Stimulated activated naive CD4-positive, alpha-beta T cell (primary cell): ENCODE data around the gene SLC12A7.

Source experiments
- DNase-seq, 6 experiments: peaks; one replicate each; lab custom pipeline; 2025; lab: John Stamatoyannopoulos, UW

The SLC12A7 gene

DNA sequence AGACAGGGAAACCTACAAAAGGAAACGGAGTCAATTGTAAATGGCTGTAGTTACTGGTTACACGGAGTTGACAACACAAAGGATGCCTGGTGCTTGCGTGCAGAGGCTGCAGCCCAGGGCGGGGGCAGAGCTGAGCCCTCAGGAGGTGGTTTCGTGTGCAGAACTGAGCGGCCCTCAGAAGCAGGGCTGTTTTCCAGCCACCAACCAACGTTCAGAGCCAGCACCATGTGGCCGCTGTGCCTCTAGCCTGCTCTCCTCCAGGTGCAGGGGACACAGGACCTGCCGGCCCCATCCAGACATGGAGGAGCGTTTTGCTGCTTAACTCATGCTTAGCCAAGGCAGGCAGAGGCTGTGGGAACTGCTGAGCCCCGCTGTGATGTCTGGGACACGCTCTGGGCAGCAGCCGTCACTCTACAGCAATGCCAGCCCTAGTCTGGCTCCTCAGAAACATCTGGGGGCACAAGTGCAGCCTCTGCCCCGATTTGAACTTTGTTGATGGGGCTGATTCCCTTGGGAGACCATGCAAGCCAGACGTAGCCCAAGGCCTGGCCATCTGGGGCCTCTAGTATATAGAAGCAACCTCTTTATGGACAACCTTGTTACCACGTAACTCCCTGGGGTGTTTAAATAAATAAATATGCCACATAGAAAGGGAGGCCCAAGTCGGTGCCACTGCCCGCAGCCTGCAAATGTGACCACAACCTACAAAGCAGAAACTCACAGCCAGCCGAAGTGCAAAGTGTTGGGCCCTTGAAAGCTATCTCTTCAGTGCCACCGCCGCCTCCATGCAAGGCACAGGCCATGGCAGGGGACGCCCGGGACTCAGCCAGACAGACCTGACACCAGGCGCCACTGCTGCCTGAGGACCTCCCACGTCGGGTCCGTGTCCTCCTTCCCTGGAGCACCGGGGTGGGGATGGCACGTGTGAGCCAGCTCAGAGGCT is 61.2 kb downstream of the SLC12A7 start:
- DNase-seq: no peak

DNA sequence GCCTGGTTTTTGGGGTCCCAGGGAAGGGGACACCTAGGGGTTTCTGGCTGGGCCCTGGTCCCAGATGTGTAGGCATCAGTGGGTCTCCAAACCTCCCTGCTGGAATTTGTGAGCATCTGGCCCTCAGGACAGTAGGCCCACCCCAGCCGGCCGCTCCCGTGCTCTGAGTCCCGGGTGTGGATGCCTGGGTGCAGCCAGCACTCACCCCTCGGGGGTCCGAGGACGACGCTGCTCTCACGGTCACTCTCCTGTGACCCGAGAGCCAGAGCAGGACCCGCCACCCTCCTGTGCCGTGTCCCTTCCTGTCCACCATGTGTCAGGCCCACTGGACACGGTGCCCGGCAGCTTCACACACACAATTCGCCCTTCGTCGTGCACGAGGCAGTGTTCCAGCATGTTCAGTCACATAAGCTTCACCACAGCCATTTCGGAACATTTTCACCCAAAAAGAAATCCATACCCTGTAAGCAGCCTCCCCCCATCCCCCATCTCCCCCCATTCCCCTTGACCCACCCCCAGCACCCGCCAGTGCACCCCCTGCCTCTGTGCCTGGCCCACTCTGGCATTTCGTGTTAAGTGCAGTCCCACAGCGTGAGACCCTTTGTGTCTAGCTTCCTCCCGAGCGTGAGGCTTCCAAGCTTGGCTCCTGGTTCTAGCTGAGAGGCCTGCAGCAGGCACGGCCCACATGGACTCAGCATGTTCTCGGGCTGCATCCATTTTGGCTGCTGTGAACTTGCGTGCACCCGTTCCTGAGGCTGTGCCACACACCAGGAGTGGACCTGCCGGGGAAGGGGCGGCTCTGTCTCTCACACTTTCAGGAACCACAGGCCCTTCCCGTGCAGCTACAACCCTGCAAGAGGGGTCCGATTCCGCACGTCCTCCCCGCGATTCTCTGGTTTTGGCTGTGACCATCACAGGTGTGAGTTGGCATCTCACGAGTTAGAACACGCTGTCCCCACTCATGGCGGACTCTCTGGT is 62.7 kb downstream of the SLC12A7 start:
- no peak for DNase-seq

DNA sequence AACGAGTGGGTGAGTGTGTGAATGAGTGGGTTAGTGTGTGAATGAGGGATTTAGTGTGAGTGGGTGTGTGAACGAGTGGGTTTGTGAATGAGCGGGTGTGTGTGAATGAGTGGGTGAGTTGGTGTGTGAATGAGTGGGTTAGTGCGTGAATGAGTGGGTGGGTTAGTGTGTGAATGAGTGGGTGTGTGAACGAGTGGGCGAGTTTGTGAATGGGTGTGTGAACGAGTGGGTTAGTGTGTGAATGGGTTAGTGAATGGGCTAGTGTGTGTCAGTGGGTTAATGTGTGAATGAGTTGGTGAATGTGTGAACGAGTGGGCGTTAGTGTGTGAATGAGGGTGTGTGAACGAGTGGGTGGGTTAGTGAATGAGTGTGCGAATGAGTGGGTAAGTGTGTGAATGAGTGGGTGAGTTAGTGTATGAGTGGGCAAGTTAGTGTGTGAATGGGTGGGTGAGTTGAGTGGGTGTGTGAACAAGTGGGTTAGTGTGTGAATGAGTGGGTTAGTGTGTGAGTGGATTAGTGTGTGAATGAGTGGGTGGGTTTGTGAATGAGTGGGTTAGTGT is 63.6 kb downstream of the SLC12A7 start:
- no peak for DNase-seq

DNA sequence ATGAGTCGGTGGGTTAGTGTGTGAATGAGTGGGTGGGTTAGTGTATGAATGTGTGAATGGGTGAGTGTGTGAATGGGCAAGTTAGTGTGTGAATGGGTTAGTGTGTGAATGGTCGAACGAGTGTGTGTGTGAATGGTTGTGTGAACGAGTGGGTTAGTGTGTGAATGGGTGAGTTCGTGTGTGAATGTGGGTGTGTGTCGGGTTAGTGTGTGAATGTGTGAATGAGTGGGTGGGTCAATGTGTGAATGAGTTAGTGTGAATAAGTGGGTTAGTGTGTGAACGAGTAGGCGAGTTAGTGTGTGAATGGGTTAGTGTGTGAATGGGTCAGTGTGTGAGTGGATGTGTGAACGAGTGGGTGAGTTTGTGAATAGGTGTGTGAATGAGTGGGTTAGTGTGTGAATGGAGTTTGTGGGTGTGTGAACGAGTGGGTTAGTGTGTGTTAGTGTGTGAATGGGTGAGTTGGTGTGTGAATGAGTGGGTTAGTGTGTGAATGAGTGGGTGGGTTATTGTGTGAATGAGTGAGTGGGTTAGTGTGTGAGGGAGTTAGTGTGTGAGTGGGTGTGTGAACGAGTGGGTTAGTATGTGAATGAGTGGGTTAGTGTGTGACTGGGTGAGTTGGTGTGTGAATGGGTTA is 64.4 kb downstream of the SLC12A7 start:
- DNase-seq: no peak

DNA sequence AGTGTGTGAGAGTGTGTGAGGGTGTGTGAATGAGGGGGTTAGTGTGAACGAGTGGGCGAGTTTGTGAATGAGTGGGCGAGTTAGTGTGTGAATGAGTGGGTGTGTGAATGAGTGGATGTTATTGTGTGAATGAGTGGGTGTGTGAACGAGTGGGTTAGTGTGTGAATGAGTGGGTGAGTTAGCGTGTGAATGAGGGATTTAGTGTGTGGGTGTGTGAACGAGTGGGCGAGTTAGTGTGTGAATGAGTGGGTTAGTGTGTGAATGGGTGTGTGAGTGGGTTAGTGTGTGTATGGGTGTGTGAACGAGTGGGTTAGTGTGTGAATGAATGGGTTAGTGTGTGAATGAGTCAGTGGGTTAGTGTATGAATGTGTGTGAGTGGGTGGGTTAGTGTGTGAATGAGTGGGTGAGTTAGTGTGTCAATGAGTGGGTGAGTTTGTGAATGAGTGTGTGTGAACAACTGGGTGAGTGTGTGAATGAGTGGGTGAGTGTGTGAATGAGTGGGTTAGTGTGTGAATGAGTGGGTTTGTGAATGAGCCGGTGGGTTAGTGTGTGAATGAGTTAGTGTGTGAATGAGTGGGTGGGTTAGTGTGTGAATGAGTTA is 65.8 kb downstream of the SLC12A7 start:
- no peak for DNase-seq

DNA sequence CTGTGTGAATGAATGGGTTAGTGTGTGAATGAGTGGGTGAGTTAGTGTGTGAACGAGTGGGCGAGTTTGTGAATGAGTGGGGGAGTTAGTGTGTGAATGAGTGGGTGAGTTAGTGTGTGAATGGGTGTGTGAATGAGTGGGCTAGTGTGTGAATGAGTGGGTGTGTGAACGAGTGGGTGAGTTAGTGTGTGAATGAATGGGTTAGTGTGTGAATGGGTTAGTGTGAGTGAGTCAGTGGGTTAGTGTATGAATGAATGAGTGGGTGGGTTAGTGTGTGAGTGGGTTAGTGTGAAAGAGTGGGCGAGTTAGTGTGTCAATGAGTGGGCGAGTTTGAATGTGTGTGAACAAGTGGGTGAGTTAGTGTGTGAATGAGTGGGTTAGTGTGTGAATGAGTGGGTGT is 67.7 kb downstream of the SLC12A7 start:
- DNase-seq: no peak

DNA sequence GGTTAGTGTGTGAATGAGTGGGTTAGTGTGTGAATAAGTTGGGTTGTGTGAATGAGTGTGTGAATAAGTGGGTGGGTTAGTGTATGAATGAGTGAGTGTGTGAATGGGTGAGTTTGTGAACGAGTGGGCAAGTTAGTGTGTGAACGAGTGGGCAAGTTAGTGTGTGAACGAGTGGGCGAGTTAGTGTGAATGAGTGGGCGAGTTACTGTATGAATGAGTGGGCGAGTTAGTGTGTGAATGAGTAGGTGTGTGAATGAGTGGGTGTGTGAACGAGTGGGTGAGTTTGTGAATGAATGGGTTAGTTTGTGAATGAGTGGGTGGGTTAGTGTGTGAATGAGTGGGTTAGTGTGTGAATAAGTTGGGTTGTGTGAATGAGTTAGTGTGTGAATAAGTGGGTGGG is 68.5 kb downstream of the SLC12A7 start:
- DNase-seq: no peak

DNA sequence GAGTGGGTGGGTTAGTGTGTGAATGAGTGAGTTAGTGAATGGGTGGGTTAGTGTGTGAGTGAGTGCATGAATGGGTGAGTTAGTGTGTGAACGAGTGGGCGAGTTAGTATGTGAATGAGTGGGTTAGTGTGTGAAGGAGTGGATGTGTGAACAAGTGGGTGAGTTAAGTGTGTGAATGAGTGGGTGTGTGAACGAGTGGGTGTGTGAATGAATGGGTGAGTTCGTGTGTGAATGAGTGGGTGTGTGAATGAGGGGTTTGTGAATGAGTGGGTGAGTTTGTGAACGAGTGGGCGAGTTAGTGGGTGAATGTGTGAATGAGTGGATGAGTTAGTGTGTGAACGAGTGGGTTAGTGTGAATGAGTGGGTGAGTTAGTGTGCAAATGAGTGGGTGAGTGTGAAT is 69.2 kb downstream of the SLC12A7 start:
- DNase-seq: no peak

DNA sequence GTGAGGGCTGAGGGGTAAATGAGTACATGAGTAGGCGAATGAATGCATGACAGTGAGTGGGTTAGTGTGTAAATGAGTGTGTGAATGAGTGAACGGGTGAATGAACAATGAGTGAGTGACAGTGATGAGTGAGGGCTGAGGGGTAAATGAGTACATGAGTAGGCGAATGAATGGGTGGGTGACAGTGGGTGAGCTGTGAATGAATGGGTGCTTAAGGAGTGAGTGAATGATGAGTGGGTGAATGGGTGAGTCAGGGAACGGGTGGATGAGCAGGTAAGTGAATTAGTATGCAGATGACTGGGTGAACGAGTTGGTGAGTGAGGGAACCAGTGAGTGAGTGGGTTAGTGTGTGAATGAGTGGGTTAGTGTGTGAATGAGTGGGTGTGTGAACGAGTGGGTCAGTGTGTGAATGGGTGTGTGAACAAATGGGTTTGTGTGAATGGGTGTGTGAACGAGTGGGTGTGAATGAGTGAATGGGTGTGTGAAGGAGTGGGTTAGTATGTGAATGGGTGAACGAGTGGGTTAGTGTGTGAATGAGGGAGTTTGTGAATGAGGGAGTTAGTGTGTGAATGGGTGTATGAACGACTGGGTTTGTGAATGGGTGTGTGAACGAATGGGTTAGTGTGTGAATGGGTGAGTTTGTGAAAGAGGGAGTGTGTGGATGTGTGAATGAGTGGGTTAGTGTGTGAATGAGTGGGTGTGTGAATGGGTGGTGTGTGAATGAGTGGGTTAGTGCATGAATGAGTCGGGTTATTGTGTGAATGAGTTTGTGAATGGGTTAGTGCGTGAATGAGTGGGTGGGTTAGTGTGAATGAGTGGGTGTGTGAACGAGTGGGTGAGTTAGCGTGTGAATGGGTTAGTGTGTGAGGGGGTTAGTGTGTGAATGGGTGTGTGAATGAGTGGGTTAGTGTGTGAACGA is 70.4 kb downstream of the SLC12A7 start:
- DNase-seq: no peak

DNA sequence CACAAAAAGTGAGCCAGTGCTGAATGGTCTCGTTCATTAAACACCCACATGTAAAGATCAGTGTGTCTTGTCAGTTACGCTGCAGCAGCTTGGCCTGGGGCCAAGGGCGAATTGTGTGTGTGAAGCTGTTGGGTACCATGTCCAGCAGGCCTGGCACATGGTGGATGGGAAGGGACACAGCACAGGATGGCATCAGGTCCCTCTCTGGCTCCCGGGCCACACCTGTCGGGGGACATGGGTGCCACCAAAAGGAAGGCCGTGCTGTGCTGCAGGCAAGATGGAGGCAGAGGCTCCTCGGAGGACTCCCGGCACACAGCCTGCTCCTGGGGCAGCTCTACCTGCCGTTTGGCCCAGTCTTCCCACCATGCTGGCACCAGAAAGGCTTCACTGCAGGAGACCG is 71.3 kb downstream of the SLC12A7 start:
- DNase-seq: no peak

DNA sequence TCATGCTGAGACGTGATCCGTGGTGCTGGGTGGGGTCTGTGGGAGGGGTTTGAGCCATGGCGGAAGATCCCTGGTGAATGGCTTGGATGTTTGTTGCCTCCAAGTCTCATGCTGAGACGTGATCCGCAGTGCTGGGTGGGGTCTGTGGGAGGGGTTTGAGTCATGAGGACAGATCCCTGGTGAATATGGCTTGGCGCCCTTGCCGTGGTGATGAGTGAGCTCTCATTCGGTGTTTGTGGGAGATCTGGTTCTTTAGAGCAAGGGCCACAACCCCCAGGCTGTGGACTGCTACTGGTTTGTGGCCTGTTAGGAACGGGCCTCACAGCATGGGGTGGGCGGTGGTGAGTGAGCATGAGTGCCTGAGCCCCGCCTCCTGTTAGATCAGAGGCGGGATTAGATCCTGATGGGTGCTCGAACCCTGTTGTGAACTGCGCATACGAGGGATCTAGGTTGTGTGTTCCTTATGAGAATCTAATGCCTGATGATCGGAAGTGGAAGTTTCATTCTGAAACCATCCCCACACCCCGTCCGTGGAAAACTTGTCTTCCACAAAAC is 72.1 kb downstream of the SLC12A7 start:
- no peak for DNase-seq

DNA sequence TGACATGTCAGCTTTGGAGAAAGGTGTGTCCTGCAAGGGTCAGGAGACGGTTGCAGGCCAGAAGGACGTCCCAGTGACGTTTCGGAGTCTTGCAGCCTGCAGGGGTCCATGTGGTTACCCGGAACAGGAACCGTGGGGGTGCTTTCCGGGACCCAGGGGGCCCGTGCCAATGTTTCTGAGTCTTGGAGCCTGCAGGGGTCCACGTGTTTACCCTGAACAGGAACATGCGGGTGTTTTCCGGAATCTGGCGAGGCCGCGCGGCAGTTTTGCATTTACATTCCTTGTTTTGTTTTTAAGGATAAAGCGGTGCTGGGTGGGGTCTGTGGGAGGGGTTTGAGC is 72.7 kb downstream of the SLC12A7 start:
- DNase-seq: no peak

DNA sequence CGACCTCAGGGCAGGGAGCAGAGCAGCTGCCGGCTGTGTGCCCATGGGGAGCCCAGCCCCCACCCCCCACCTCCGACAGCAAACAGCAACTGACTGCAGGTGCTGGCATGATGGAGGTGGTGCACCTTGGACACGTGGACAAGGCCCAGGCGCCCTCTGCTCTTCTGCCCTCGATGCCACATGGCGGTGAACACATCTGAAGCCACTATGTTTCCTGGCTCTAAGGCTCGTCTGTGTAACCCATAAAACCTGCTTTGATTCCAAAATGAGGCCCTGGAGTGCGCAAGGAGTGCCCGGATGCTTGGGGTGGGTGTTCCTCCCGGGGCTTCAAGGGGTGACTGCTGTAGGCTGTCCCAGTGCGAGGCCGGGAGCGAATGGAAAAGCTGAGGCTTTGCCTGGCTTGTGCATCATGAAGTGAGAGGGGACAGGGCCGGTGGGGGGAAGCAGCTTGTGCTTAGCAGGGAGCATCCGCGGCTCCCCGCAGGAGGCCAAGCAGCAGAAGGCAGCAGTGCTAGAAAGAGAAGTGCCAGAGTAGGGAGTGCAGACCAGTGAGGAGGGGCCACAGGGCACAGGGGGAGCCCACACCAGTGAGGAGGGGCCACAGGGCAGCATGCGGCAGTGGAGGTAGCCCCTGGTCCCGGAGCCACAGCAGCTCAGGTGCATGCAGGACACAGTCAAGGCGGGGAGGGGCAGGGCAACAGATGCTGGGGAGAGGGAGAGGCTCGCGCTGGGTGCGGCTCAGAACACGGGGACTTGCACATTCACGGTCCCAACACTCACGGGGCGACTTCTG is 73.2 kb downstream of the SLC12A7 start:
- no peak for DNase-seq

DNA sequence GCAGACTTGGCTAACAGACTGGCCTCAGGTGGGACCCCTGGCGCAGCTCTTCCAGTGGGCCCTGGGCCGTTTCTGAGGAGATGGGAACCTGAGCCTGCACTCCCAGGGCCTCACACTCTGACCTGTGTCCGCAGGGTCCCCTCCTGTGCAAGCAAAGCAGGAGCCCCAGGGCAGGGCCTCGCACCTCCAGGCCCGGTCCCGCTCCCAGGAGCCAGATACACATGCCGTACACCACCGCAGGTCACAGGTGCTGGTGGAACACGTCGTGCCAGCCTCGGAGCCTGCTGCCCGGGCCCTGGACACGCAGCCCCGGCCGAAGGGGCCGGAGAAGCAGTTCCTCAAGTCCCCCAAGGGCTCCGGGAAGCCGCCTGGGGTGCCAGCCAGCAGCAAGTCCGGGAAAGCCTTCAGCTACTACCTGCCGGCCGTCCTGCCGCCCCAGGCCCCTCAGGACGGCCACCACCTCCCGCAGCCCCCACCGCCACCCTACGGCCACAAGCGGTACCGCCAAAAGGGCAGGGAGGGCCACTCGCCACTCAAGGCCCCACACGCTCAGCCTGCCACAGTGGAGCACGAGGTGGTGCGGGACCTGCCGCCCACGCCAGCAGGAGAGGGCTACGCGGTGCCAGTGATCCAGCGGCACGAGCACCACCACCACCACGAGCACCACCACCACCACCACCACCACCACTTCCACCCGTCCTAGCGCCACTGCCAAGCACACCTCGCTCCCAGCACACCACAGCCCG is 74.0 kb downstream of the SLC12A7 start:
- no peak for DNase-seq

DNA sequence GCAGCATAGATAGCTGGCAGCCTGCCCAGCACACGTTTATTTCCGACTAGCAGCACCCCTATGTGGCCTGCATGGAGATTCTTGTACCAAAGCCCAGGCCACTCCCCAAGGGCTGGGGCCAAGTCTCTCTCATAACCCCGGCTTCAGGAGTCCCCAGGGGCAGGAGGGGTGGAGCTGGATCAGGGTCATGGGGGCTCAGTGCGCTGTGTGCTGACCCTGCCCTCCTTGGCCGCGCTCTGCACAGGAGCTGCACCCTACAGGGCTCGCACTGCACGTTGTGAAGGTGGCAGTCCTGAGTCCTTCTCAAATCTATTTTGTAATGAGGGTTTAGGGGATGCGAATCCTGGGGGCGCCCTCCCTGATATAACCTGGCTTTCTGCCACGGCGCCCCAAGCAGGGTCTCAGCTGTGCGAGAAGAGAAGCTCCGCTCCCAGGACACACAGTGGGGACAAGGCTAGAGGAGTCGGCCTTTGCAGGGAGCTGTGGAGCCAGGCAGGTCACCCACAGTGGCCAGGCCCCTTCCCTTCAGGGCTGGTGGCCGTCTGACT is 74.7 kb downstream of the SLC12A7 start:
- DNase-seq: no peak

DNA sequence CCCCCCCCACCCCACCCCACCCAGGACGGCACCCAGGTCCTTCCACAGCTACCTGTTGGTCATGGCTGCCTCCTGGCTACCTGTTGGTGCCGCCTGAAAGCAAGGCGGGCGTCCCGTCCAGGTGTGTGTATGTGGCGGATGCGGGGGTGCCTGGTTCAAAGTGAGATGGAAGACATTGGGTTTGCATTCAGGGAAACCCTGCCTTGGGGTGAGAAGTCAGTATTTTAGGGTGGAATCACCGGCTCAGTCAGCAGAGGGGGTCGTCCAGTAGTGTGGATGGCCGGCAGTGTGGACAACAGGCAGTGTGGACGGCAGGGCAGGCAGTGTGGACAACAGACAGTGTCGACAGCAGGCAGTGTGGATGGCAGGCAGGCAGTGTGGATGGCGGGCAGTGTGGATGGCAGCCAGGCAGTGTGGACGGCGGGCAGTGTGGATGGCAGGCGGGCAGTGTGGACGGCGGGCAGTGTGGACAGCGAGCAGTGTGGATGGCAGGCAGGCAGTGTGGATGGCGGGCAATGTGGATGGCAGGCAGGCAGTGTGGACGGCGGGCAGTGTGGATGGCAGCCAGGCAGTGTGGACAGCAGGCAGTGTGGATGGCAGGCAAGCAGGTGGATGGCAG is 75.2 kb downstream of the SLC12A7 start:
- DNase-seq: no peak

DNA sequence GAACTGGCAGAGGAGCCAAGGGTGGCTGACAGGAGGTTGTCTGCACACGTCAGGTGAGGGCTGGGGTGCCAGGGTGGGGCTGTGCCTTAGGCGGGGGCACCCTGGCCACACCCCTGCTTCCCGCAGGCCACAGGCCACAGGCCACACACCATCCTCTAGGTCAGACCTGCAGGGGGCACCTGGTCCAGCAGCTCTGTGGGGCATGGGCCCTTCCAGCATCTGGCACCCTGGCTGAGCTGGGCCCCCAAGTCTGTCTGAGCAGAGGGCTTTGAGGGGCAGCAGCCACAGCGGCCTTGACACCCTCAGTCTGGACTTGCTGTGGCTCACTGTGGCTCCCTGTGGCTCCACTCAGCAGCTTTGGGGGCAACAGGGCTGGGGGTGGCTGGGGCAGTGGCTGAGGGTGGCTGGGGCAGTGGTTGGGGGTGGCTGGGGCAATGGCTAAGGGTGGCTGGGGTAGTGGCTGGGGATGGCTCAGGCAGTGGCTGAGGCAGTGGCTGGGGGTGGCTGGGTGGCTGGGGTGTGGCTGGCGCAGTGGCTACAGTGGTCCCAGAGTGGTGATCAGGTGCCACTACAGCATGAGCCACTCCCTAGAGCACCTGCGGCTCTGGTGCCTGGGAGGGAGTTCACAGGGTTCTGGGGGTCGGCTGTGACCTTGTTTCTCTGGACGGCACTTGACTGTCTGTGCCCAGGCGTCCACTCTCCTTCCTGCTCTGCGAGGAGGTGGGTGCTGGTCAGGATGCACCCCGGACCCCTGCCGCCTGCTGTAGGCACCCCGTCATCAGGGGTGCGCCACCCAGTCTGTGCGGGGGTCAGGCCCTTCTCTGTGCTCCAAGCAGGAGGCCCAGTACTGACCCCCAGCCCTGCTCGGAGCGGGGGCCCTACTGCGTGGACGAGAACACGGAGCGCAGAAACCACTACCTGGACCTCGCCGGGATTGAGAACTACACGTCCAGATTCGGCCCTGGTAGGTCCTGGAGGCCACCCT is 76.2 kb downstream of the SLC12A7 start:
- DNase-seq: no peak
